IPS-NIHi7 (cell line): ENCODE results near the gene CHAF1B.
"Not testable (repeated sequence)": the region's sequence is repeated elsewhere in the genome, so short reads cannot be mapped to it uniquely, and the experiment has no call there.

Experiments used
- DNase-seq: peaks from one replicate; pipeline ENCODE4 v3.0.0; 2012; ENCODE audit warnings: mixed read lengths; ENCODE audit errors: extremely low spot score

The CHAF1B gene

DNA sequence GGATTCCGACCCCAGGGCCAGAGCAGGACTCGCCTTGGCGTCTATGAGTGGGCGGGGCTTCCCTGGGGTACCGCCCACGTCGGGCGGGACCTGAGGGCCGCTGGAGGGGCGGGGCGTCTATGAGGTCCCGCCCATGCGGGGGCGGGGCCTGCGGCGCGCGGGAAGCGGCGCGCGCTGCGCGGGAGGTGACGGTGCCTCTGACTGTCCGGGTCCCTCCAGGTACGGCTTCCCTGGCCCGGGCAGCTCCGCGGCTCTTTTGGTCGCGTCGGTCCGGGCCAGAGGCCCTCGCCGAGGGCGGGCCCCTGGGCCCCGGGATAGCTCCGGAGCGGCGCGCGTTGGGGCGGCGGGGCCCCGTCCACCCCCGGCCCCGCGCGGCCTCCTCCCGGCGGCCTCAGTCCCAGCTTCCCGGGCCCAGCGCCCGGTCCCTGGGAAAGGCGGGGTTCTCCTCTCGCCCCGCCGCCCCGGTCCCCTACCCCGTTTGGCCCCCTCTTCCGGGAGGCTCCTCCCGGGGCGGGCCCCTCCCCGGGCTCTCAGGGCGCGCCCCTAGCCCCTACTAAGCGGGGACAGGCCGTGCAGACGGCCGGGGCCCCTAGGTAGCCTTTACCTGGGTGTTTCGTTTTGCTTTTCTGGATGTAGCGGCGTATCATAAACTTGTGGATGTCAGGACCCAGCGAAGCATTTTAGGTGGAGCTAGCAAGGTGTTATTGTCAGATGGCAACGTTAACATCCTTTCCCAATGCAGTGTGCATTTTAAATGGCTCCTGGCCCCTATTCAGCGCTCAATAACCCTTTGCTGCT lies at the start of gene CHAF1B:
Gene CHAF1B (plus strand): TSS at position 160 of the 798 bp plus-strand sequence. CDS start 745 bp downstream, outside the sequence.
- peak; percentile 96 for DNase-seq

DNA sequence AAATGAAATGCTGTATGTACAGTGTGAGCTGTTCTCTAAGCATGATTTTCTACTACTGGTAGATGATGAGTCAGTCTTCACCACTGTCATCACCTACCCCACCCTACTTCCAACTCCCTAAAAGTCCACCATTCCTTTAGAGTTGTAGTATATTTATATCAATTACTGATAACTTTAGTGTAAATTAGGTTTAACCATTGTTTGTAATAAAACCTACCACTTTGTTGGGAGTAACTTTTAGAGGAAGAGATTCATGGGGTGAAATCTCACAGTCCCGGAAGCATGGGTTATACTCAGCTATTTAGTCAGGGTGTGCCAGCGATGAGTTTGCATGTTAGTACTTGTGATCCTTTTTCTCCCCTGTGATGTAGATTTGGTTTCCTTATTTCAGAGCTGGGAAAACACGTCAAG lies 48.1 kb upstream of the CHAF1B start:
- no peak for DNase-seq

DNA sequence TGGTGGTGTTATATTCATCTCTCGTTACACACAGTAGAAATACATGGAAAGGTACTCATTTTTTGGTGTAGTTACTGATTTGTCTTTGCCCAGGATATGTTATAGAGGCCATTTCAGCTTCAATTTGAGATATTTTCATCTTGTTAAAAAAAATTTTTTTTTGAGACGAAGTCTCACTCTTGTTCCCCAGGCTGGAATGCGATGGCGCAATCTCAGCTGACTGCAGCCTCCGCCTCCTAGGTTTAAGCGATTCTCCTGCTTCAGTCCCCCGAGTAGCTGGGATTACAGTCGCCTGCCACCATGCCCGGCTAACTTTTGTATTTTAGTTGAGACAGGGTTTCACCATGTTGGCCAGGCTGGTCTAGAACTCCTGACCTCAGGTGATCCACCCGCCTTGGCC lies 46.2 kb upstream of the CHAF1B start:
- no peak for DNase-seq

DNA sequence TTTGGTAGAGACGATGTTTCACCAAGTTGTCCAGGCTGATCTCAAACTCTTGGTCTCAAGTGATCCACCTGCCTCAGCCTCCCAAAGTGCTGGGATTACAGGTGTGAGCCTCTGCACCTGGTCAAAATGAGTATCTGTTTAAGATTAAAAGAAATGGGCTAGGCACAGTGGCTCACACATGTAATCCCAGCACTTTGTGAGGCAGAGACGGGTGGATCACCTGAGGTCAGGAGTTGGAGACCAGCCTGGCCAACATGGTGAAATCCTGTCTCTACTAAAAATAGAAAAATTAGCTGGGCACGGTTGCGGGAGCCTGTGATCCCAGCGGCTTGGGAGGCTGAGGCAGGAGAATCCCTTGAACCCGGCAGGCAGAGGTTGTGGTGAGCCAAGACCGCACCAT lies 42.6 kb upstream of the CHAF1B start:
- DNase-seq: not testable (repeated sequence)

- no peak for DNase-seq
Measured at GRCh38 chr21:36344931-36345330, 40.3 kb upstream of the CHAF1B start.

DNA sequence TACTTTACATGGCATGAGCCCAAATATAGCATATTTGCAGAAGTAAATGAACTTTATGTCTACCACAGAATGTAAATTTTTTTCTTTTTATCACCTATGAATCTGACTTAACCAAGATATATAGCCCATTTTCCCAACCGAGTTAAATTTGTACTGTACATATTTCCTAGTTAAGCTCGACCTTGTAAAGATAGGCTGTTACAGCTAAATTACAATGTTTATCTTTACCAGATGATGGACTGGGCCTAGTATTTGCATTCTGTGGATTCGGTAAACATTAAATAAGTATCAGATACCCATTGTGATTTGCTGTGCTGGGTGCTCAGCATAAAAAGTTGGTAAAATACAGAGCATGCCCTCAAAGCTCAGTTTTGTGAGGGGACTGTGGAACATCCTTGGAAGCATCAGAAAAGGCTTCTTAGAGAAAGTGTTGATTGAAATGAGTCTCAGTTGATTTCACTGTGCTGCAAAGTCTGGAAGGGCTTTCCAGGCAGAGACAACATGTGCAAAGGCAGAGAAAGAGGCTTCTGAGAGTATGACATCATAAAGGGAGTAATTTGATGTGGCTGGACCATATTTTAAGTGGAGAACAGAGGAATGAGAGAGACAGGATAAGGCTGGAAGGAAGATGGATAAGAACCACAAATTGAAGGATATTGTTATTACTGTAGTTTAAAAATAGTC lies 37.8 kb upstream of the CHAF1B start:
- no peak for DNase-seq

GRCh38 chr21:36347962-36348328 lies 37.2 kb upstream of the CHAF1B start:
- no peak for DNase-seq

DNA sequence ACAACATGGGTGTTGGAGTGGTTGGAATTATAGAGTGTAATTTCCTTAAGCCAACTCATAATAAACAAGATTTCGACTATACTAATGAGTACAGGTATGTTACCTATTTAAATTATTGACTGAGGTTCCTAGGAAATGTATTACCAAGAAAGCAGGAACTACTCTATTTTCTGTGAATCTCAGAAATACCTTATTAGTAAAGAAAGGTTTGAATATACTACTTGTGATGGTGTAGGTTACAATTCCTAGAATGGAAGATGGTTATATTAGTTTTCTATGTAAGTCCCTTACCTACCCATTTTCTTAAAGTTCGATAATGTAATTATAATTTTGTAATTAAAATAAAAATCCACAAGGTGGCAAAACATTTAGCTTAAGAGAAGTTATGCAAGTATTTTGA lies 35.9 kb upstream of the CHAF1B start:
- no peak for DNase-seq

GRCh38 chr21:36350282-36350910 lies 34.8 kb upstream of the CHAF1B start:
- no peak for DNase-seq

GRCh38 chr21:36354918-36355680 lies 30.1 kb upstream of the CHAF1B start:
- no peak for DNase-seq

DNA sequence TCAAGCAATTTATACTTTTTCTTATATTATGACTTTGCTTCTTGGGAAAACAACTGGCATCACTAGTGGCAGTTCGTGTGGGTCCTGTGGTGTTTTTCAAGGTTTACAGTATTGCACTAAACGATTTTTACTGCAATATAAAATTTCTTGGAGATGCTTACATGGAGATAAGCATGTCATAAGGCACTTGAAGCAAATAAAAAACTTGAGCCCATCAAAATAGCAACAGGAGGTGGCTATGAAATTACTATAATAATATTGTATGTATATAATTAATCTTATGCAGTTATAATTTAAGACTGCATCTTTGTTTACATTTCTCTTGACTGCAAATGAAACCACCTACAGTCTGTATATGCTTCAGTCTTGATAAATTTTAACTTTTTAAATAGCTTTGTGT lies 29.3 kb upstream of the CHAF1B start:
- no peak for DNase-seq

- no peak for DNase-seq
Measured at GRCh38 chr21:36359185-36359584, 26.0 kb upstream of the CHAF1B start.

DNA sequence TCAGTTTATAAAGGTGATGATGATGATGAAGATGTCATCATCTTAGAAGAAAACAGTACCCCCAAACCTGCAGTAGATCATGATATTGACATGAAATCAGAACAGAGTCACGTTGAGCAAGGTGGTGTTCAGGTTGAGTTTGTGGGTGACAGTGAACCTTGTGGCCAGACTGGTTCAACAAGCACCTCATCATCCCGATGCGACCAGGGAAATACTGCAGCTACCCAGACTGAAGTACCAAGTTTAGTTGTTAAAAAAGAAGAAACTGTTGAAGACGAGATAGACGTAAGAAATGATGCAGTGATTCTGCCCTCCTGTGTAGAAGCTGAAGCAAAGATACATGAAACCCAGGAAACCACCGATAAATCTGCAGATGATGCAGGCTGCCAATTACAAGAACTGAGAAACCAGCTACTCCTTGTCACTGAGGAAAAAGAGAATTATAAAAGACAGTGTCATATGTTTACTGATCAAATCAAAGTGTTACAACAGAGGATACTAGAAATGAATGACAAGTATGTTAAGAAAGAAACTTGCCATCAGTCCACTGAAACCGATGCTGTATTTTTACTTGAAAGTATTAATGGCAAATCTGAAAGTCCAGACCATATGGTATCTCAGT lies 16.0 kb upstream of the CHAF1B start:
- no peak for DNase-seq

DNA sequence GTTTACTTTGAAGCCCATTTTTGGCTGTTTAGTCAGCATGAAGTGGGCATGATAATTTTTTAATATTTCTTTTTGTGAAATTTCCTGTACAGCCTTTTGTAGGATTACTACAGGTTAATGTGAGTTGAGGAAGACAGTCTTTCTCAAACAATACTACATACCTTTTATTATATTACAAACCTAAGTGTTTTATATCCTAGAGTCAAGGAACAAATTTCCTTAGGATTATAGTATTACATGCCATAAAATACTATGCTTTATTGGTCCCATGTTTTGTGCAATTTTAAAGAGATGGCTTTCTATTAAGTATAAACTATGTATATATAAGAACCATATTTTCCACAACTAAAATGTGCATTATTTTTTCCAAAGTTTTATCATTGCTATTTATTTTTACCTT lies 9.2 kb upstream of the CHAF1B start:
- DNase-seq: no peak

GRCh38 chr21:36377391-36377842 lies 7.8 kb upstream of the CHAF1B start:
- DNase-seq: no peak

- no peak for DNase-seq
Measured at GRCh38 chr21:36379251-36379650, 5.9 kb upstream of the CHAF1B start.

- DNase-seq: no peak
Measured at GRCh38 chr21:36381841-36382589, 3.2 kb upstream of the CHAF1B start.

GRCh38 chr21:36382722-36383121 lies 2.5 kb upstream of the CHAF1B start:
- DNase-seq: not testable (repeated sequence)

GRCh38 chr21:36384885-36385232 lies 333 bp upstream of the CHAF1B start:
- DNase-seq: no peak

GRCh38 chr21:36386031-36386642 lies 945 bp downstream of the CHAF1B start:
- DNase-seq: no peak
